Mesendoderm (in vitro differentiated cells): Measurements from ENCODE around the gene SPRY4.

Experiments
- DNase-seq: peaks from one replicate; pipeline ENCODE4 v3.0.0; 2013
- H2AK5ac ChIP-seq: 2 replicates; pipeline ENCODE4 v1.6.1; 2013; ENCODE audit warnings: low read length, inconsistent platforms
- H2BK120ac ChIP-seq: 2 replicates; pipeline ENCODE4 v1.6.1; 2013; ENCODE audit warnings: low read depth, mild to moderate bottlenecking, low read length, moderate library complexity, mixed read lengths
- H2BK15ac ChIP-seq: replicated peaks from 2 replicates; pipeline ENCODE4 v1.6.1; 2013; ENCODE audit warnings: low read depth, mild to moderate bottlenecking, moderate library complexity
- H2BK5ac ChIP-seq: 2 replicates; pipeline ENCODE4 v1.6.1; 2013; ENCODE audit warnings: low read length, inconsistent platforms
- H3K18ac ChIP-seq: 2 replicates; pipeline ENCODE4 v1.6.1; 2013; ENCODE audit warnings: mild to moderate bottlenecking, low read length, mixed read lengths
- H3K23ac ChIP-seq: one replicate; pipeline ENCODE4 v1.6.1; 2013; ENCODE audit warnings: low read length
- H3K27ac ChIP-seq: 2 replicates; pipeline ENCODE4 v1.5.1; 2013; ENCODE audit warnings: low read depth, mild to moderate bottlenecking, inconsistent platforms, low read length, moderate library complexity
- H3K27me3 ChIP-seq: 2 replicates; pipeline ENCODE4 v1.6.1; 2013; ENCODE audit warnings: low read length, control low read depth, mild to moderate bottlenecking, inconsistent platforms; ENCODE audit not compliant: insufficient read depth, poor library complexity
- H3K36me3 ChIP-seq: 2 replicates; pipeline ENCODE4 v1.6.1; 2013; ENCODE audit warnings: low read length, inconsistent platforms; ENCODE audit not compliant: control insufficient read depth, insufficient read depth
- H3K4ac ChIP-seq: one replicate; pipeline ENCODE4 v1.6.1; 2013; ENCODE audit warnings: low read depth, mild to moderate bottlenecking, low read length, moderate library complexity
- H3K4me1 ChIP-seq: 2 replicates; pipeline ENCODE4 v1.6.1; 2013; ENCODE audit warnings: low read depth, low read length, inconsistent platforms; ENCODE audit not compliant: control insufficient read depth
- H3K4me2 ChIP-seq: 2 replicates; pipeline ENCODE4 v1.6.1; 2013; ENCODE audit warnings: low read length
- H3K4me3 ChIP-seq: 2 replicates; pipeline ENCODE4 v1.5.1; 2013; ENCODE audit warnings: mild to moderate bottlenecking, low read length
- H3K56ac ChIP-seq: one replicate; pipeline ENCODE4 v1.6.1; 2013; ENCODE audit warnings: low read length
- H3K79me1 ChIP-seq: 2 replicates; pipeline ENCODE4 v1.6.1; 2013; ENCODE audit warnings: low read length, inconsistent platforms
- H3K79me2 ChIP-seq: 2 replicates; pipeline ENCODE4 v1.6.1; 2013; ENCODE audit warnings: mild to moderate bottlenecking, low read length; ENCODE audit not compliant: control insufficient read depth, insufficient read depth
- H3K9ac ChIP-seq: 2 replicates; pipeline ENCODE4 v1.6.1; 2013; ENCODE audit warnings: low read length, inconsistent platforms
- H4K5ac ChIP-seq: one replicate; pipeline ENCODE4 v1.6.1; 2013; ENCODE audit warnings: low read length
- H4K8ac ChIP-seq: one replicate; pipeline ENCODE4 v1.6.1; 2013; ENCODE audit warnings: low read depth, mild to moderate bottlenecking, control low read depth, low read length, moderate library complexity
- WGBS: extraction: QIAGEN DNeasy Blood & Tissue Kit; methylation state at CpG from one replicate; pipeline ENCODE4 v1.1.7; 2013; ENCODE audit warnings: low lambda C conversion rate, missing lambda C conversion rate; ENCODE audit not compliant: insufficient coverage; ENCODE audit errors: extremely low coverage; 5-methylcytosine and 5-hydroxymethylcytosine counted together

The SPRY4 gene

GRCh38 chr5:142309747-142310318 is 15.0 kb downstream of the SPRY4 start:
- peaks cover 9% of the 10 kb centered on the region for H3K4me1 ChIP-seq
- no peak overlapping the region for H3K4me3 ChIP-seq
- DNase-seq = no peak
- no peak overlapping the region for H3K4ac ChIP-seq
- H3K23ac ChIP-seq = no peak overlapping the region
- H2BK120ac ChIP-seq = no peak overlapping the region
- H3K9ac ChIP-seq = no peak overlapping the region
- H3K79me2 ChIP-seq = peaks cover 77% of the 10 kb centered on the region
- H2BK15ac ChIP-seq = no peak overlapping the region
- H3K4me2 ChIP-seq = no peak overlapping the region
- H2AK5ac ChIP-seq = no peak overlapping the region
- H3K27ac ChIP-seq = no peak overlapping the region
- peaks cover 26% of the 10 kb centered on the region for H3K36me3 ChIP-seq
- H3K27me3 ChIP-seq = no peaks in the 10 kb centered on the region
- whole genome bisulfite sequencing = no CpG with 5 or more reads among the region's 12 CpGs
- no peak overlapping the region for H4K8ac ChIP-seq
- H3K56ac ChIP-seq = no peak overlapping the region
- no peak overlapping the region for H4K5ac ChIP-seq
- H3K79me1 ChIP-seq = peaks cover 7% of the 10 kb centered on the region
- H3K18ac ChIP-seq = no peak overlapping the region
- no peak overlapping the region for H2BK5ac ChIP-seq

DNA sequence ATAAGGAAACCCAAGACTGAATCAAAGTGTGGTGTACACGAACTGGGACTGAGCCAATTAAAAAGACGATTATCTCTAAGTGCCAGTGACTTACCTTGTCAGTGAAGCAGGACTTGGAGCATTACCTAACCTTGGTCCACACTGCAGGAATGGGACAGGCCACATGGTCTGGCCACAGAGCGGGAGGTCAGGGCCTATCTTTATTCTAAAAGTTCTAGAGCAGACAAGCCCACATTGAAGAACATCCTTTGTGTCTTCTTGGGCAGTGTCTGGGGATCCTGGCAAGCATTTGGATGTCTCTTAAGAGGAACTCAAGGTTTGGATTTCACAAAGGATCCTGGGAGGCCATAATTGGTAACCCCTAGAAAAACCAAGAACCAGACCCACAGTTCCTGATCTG is 16.5 kb downstream of the SPRY4 start:
- Histone ChIP-seq H4K5ac (no peak overlapping the region), H3K4ac (no peak overlapping the region), H3K79me1 (peaks cover 15% of the 10 kb centered on the region), H3K18ac (no peak overlapping the region), H3K4me1 (peaks cover 15% of the 10 kb centered on the region), H3K27ac (no peak overlapping the region), H3K23ac (no peak overlapping the region), H3K4me3 (no peak overlapping the region), H2AK5ac (no peak overlapping the region), H3K79me2 (peaks cover 77% of the 10 kb centered on the region), H4K8ac (no peak overlapping the region), H3K4me2 (no peak overlapping the region), H3K9ac (no peak overlapping the region), H3K36me3 (peaks cover 17% of the 10 kb centered on the region), H2BK15ac (no peak overlapping the region), H2BK5ac (no peak overlapping the region), H3K27me3 (no peaks in the 10 kb centered on the region), H3K56ac (no peak overlapping the region), H2BK120ac (no peak overlapping the region)
- no CpG with 5 or more reads among the region's 3 CpGs for WGBS
- no peak for DNase-seq

- no peak overlapping the region for H3K56ac ChIP-seq
- no peak overlapping the region for H3K23ac ChIP-seq
- no peak overlapping the region for H4K5ac ChIP-seq
- no CpG with 5 or more reads among the region's 7 CpGs for whole genome bisulfite sequencing
- no peak overlapping the region for H3K4ac ChIP-seq
- H3K4me1 ChIP-seq = peaks cover 14% of the 10 kb centered on the region
- H3K9ac ChIP-seq = no peak overlapping the region
- peaks cover 19% of the 10 kb centered on the region for H3K79me1 ChIP-seq
- H2BK5ac ChIP-seq = no peak overlapping the region
- H3K27ac ChIP-seq = peak overlapping the region; percentile 40
- H4K8ac ChIP-seq = peak overlapping the region; percentile 59
- DNase-seq = peak; percentile 72
- H2BK15ac ChIP-seq = no peak overlapping the region
- no peak overlapping the region for H3K4me2 ChIP-seq
- H2AK5ac ChIP-seq = no peak overlapping the region
- H3K27me3 ChIP-seq = no peaks in the 10 kb centered on the region
- peaks cover 73% of the 10 kb centered on the region for H3K79me2 ChIP-seq
- no peak overlapping the region for H2BK120ac ChIP-seq
- no peak overlapping the region for H3K4me3 ChIP-seq
- peaks cover 11% of the 10 kb centered on the region for H3K36me3 ChIP-seq
- no peak overlapping the region for H3K18ac ChIP-seq
Observed at GRCh38 chr5:142307146-142307890, 17.5 kb downstream of the SPRY4 start.

DNA sequence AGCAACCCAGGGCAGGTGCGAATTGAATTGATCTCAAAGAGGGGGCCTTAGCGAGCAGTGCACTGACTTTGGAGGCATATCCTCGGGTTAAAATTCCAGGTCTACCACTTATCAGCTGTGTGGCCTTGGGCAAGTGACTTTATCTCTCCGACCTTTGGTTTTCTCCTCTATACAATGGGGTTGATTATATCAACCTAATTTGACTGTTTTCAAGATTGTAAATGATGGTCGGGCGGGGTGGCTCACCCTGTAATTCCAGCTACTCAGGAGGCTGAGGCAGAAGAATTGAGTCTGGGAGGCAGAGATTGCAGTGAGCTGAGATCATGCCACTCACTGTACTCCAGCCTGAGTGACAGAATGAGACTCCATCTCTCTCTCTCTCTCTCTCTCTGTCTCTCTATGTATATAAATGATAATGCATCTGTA is 18.7 kb downstream of the SPRY4 start:
- Histone ChIP-seq H3K36me3 (peaks cover 8% of the 10 kb centered on the region), H3K4me3 (no peak overlapping the region), H3K79me1 (peaks cover 19% of the 10 kb centered on the region), H3K4ac (no peak overlapping the region), H3K56ac (no peak overlapping the region), H3K18ac (no peak overlapping the region), H3K4me2 (no peak overlapping the region), H3K4me1 (peaks cover 14% of the 10 kb centered on the region), H2AK5ac (no peak overlapping the region), H3K9ac (no peak overlapping the region), H2BK120ac (no peak overlapping the region), H4K5ac (no peak overlapping the region), H3K79me2 (peaks cover 71% of the 10 kb centered on the region), H3K27me3 (no peaks in the 10 kb centered on the region), H2BK15ac (no peak overlapping the region), H4K8ac (no peak overlapping the region), H3K23ac (no peak overlapping the region), H3K27ac (no peak overlapping the region), H2BK5ac (no peak overlapping the region)
- WGBS = no CpG with 5 or more reads among the region's 6 CpGs
- DNase-seq = peak; percentile 87

DNA sequence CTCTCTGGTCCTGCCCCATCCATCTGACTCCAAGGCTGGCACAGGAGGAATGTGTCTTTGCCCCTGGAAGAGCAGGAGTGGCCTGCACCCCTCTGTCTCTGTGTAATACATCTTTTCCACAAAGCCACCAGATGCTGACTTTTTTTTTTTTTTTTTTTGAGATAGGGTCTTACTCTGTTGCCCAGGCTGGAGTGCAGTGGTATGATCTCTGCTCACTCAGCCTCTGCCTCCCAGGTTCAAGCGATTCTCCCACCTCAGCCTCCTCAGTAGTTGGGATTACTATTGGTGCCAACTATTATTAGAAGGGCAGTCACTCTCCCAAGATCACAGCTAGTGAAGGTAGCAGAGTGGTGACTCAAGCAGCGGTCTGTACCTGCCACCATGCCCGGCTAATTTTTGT is 19.6 kb downstream of the SPRY4 start:
- no peak overlapping the region for H3K23ac ChIP-seq
- no peak overlapping the region for H3K27ac ChIP-seq
- no peak overlapping the region for H4K5ac ChIP-seq
- H3K18ac ChIP-seq = no peak overlapping the region
- H3K79me1 ChIP-seq = peaks cover 19% of the 10 kb centered on the region
- peaks cover 14% of the 10 kb centered on the region for H3K4me1 ChIP-seq
- H3K9ac ChIP-seq = no peak overlapping the region
- no peak overlapping the region for H4K8ac ChIP-seq
- H3K4me2 ChIP-seq = no peak overlapping the region
- peak overlapping the region; percentile 49 for H3K56ac ChIP-seq
- H3K27me3 ChIP-seq = no peaks in the 10 kb centered on the region
- H3K4ac ChIP-seq = no peak overlapping the region
- H2BK120ac ChIP-seq = no peak overlapping the region
- peaks cover 71% of the 10 kb centered on the region for H3K79me2 ChIP-seq
- H2AK5ac ChIP-seq = no peak overlapping the region
- H2BK15ac ChIP-seq = no peak overlapping the region
- H3K36me3 ChIP-seq = peaks cover 5% of the 10 kb centered on the region
- no peak for DNase-seq
- no peak overlapping the region for H3K4me3 ChIP-seq
- no CpG with 5 or more reads among the region's 3 CpGs for WGBS
- H2BK5ac ChIP-seq = no peak overlapping the region
